Measurements from ENCODE around the gene KAZN.

DNA sequence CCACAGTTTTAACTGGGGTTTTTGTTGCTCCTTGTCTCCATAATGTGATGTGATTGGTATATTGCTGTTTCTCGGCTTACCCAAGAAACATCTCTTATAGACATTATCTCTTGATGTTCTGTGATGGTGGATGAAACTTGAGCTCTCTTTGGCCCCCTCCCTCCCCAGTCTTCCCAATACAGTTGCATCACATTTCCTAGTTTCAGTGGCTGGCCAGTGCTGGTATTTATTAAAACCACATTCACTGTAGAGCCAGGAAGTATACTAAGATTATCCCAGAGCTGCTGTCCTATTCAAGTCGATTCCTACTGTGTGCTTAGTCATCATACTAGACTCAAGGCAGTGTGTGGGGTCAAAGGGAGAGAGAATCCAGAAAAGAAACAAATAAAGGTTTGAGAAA lies 244.4 kb downstream of the KAZN start:
- no peak for TF ChIP-seq POLR2A (IDR thresholded peaks at IDR 0.05)
- TF ChIP-seq, protein P1, sequence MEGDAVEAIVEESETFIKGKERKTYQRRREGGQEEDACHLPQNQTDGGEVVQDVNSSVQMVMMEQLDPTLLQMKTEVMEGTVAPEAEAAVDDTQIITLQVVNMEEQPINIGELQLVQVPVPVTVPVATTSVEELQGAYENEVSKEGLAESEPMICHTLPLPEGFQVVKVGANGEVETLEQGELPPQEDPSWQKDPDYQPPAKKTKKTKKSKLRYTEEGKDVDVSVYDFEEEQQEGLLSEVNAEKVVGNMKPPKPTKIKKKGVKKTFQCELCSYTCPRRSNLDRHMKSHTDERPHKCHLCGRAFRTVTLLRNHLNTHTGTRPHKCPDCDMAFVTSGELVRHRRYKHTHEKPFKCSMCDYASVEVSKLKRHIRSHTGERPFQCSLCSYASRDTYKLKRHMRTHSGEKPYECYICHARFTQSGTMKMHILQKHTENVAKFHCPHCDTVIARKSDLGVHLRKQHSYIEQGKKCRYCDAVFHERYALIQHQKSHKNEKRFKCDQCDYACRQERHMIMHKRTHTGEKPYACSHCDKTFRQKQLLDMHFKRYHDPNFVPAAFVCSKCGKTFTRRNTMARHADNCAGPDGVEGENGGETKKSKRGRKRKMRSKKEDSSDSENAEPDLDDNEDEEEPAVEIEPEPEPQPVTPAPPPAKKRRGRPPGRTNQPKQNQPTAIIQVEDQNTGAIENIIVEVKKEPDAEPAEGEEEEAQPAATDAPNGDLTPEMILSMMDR (IDR thresholded peaks at IDR 0.05) = no peak

All from testis (tissue), 2 donors.